ENCODE results near the gene ATP5MG. TPM values are rescaled to one million over a fixed set of nuclear protein-coding genes. Genes with fewer than 3 reads are reported as not detected.

Gene ATP5MG
- 33.2 and 36.5 TPM in 2 replicates for total RNA-seq (2012; rRNA removed)

GRCh38 chr11:118401151-118401879 lies at the start of gene ATP5MG:
Gene ATP5MG (plus strand): TSS chr11:118401606. CDS start chr11:118401666, 60 bp downstream.
- peak within 1 kb of the TSS; percentile 92 for H3K4me3 ChIP-seq (ENCODE audit: low read length)
- no peaks in the 10 kb centered on the region for H3K27me3 ChIP-seq (ENCODE audit: control insufficient read depth, insufficient read depth, low read length)
- H3K4me2 ChIP-seq (ENCODE audit: low read length), result peak within 1 kb of the TSS; percentile 85
- H3K9ac ChIP-seq (ENCODE audit: low read depth, low read length), result peak within 1 kb of the TSS; percentile 89
- H3K36me3 ChIP-seq (ENCODE audit: insufficient read depth, low read length), result peaks cover 17% of the 10 kb centered on the region
- no peaks in the 10 kb centered on the region for H3K9me3 ChIP-seq (replicated peaks; ENCODE audit: low read length)
- H3K4me1 ChIP-seq (ENCODE audit: control insufficient read depth, insufficient read depth, low read length), result peaks cover 18% of the 10 kb centered on the region

- H3K4me3 ChIP-seq (ENCODE audit: low read length), result no peak overlapping the region
- no peak overlapping the region for H3K4me2 ChIP-seq (ENCODE audit: low read length)
- H3K36me3 ChIP-seq (ENCODE audit: insufficient read depth, low read length), result no peaks in the 10 kb centered on the region
- peaks cover 27% of the 10 kb centered on the region for H3K27me3 ChIP-seq (ENCODE audit: control insufficient read depth, insufficient read depth, low read length)
- no peaks in the 10 kb centered on the region for H3K9me3 ChIP-seq (replicated peaks; ENCODE audit: low read length)
- H3K4me1 ChIP-seq (ENCODE audit: control insufficient read depth, insufficient read depth, low read length), result no peaks in the 10 kb centered on the region
- no peak overlapping the region for H3K9ac ChIP-seq (ENCODE audit: low read depth, low read length)
Measured at GRCh38 chr11:118353084-118353710, 48.2 kb upstream of the ATP5MG start.

GRCh38 chr11:118358071-118358470 lies 43.3 kb upstream of the ATP5MG start:
- no peak overlapping the region for H3K9ac ChIP-seq (ENCODE audit: low read depth, low read length)
- H3K9me3 ChIP-seq (replicated peaks; ENCODE audit: low read length), result no peaks in the 10 kb centered on the region
- no peak overlapping the region for H3K4me3 ChIP-seq (ENCODE audit: low read length)
- peaks cover 8% of the 10 kb centered on the region for H3K4me1 ChIP-seq (ENCODE audit: control insufficient read depth, insufficient read depth, low read length)
- H3K27me3 ChIP-seq (ENCODE audit: control insufficient read depth, insufficient read depth, low read length), result no peaks in the 10 kb centered on the region
- H3K4me2 ChIP-seq (ENCODE audit: low read length), result no peak overlapping the region
- H3K36me3 ChIP-seq (ENCODE audit: insufficient read depth, low read length), result no peaks in the 10 kb centered on the region

DNA sequence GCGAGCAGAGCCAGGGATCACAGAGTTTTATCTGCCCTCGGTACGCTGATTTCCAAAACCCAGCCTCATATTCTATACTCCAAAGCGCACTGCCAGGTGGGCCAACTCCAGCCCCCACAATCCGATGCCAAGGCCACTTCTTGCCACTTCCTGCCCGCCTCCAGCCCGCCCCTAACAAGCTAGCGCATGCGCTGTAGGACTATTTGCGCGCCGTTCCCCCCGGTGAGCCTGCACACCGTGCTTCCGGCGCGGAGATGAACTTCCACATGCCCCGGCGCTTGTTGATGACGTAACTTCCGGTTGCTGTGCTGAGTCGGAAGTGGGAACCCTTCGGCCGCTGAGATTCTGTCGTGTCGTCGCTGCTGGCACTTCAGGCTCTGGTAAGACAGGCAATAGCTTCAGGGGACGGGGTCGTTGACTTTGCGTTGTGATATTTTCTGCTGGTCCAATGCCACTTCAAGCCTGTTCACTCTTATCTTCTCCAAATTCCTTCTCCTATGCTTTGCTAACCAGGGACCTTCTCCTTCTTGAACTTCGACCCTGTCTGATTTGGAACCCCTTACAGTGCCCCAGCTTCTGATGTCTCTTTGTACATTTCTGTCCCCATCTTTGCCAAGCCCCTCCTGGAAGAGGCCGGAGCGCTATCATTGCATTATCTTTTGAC lies 42.0 kb upstream of the ATP5MG start, which contains the start of gene UBE4A:
Gene UBE4A (plus strand): TSS at position 306 of the 664 bp plus-strand sequence. CDS start 5,481 bp downstream, outside the sequence.
- H3K4me2 ChIP-seq (ENCODE audit: low read length), result peak within 1 kb of the TSS; percentile 89
- H3K4me3 ChIP-seq (ENCODE audit: low read length), result peak within 1 kb of the TSS; percentile 93
- no peaks in the 10 kb centered on the region for H3K9me3 ChIP-seq (replicated peaks; ENCODE audit: low read length)
- peak within 1 kb of the TSS; percentile 88 for H3K9ac ChIP-seq (ENCODE audit: low read depth, low read length)
- H3K4me1 ChIP-seq (ENCODE audit: control insufficient read depth, insufficient read depth, low read length), result peaks cover 8% of the 10 kb centered on the region
- no peaks in the 10 kb centered on the region for H3K27me3 ChIP-seq (ENCODE audit: control insufficient read depth, insufficient read depth, low read length)
- peaks cover 1% of the 10 kb centered on the region for H3K36me3 ChIP-seq (ENCODE audit: insufficient read depth, low read length)

DNA sequence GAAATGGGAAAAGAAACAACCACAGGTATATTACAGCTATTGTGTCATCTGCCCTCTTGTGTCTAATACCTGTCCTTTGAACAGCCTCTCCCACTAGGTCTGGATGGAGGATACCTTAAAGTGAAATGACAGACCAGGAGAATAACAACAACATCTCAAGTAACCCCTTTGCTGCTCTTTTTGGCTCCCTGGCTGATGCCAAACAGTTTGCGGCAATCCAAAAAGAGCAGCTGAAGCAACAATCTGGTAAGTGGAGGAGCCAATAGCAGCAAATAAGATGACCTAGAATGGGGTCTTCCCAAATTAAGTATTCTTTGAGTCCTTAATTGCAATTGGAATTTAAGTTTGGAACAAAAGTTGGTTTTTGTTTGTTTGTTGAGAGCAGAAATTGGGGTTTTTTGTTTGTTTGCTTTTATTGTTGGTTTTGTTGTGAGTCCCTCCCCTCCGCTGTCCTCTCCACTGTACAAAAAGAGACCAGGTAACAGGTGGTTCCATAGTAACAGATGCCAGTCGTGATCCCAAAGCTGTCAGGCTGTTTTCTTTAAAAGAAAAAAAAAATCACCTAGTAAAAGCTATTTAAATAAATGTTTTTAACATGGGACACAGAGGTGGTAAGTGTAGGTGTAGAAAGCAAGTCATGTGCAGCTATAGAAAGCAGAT lies 36.3 kb upstream of the ATP5MG start:
- Histone ChIP-seq H3K4me3 (ENCODE audit: low read length) (no peak overlapping the region), H3K9me3 (replicated peaks; ENCODE audit: low read length) (no peaks in the 10 kb centered on the region), H3K4me1 (ENCODE audit: control insufficient read depth, insufficient read depth, low read length) (peaks cover 7% of the 10 kb centered on the region), H3K4me2 (ENCODE audit: low read length) (no peak overlapping the region), H3K9ac (ENCODE audit: low read depth, low read length) (no peak overlapping the region), H3K27me3 (ENCODE audit: control insufficient read depth, insufficient read depth, low read length) (no peaks in the 10 kb centered on the region), H3K36me3 (ENCODE audit: insufficient read depth, low read length) (peaks cover 40% of the 10 kb centered on the region)

DNA sequence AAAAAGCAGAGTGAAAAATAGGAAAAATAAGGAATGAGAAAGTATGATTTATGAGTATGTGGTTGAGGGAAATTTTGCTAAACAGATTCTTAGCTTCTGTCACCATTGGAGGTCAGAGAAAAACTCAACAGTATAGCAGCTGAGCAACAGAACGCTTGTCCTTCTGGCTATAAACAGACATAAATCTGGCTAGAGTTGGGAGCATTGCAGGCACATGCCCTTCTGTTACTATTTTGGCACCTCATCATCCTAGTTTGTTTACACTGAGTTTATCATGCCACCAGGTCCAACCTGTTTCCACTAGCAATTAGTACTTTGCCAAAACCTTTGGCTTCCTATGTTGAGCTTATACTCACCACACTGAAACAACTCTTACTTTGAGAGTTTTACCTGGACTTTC lies 35.1 kb upstream of the ATP5MG start:
- H3K36me3 ChIP-seq (ENCODE audit: insufficient read depth, low read length), result peaks cover 52% of the 10 kb centered on the region

DNA sequence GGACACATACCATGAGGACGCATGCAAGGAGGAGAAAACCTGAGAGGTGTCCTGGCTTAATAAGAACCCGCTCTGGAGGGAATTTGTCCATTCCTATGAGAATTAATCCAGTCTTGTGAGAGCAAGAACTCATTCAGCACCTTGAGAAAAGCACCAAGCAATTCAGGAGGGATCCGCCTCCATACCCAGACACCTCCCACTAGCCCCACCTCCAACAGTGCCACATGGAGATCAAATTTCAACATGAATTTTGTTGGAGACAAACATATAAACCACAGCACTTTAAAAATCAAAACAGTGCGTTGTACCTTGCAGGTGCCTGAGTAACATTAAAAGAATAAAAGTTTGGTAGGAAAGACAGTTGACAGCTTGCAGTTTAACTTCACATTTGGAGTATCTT lies 30.6 kb upstream of the ATP5MG start:
- no peak overlapping the region for H3K4me2 ChIP-seq (ENCODE audit: low read length)

More for the DNA sequence above, 35.1 kb upstream of the ATP5MG start:
- no peak overlapping the region for H3K9ac ChIP-seq (ENCODE audit: low read depth, low read length)
- H3K9me3 ChIP-seq (replicated peaks; ENCODE audit: low read length), result no peaks in the 10 kb centered on the region
- H3K4me1 ChIP-seq (ENCODE audit: control insufficient read depth, insufficient read depth, low read length), result no peaks in the 10 kb centered on the region
- H3K4me3 ChIP-seq (ENCODE audit: low read length), result no peak overlapping the region
- H3K27me3 ChIP-seq (ENCODE audit: control insufficient read depth, insufficient read depth, low read length), result no peaks in the 10 kb centered on the region
- no peak overlapping the region for H3K4me2 ChIP-seq (ENCODE audit: low read length)

GRCh38 chr11:118373263-118373662 lies 28.1 kb upstream of the ATP5MG start:
- Histone ChIP-seq H3K9ac (ENCODE audit: low read depth, low read length) (no peak overlapping the region), H3K4me3 (ENCODE audit: low read length) (no peak overlapping the region), H3K36me3 (ENCODE audit: insufficient read depth, low read length) (peaks cover 86% of the 10 kb centered on the region), H3K4me1 (ENCODE audit: control insufficient read depth, insufficient read depth, low read length) (no peaks in the 10 kb centered on the region), H3K4me2 (ENCODE audit: low read length) (no peak overlapping the region), H3K27me3 (ENCODE audit: control insufficient read depth, insufficient read depth, low read length) (no peaks in the 10 kb centered on the region), H3K9me3 (replicated peaks; ENCODE audit: low read length) (no peaks in the 10 kb centered on the region)

More for the DNA sequence above, 30.6 kb upstream of the ATP5MG start:
- Histone ChIP-seq H3K4me3 (ENCODE audit: low read length) (no peak overlapping the region), H3K9ac (ENCODE audit: low read depth, low read length) (no peak overlapping the region), H3K9me3 (replicated peaks; ENCODE audit: low read length) (no peaks in the 10 kb centered on the region), H3K36me3 (ENCODE audit: insufficient read depth, low read length) (peaks cover 78% of the 10 kb centered on the region), H3K27me3 (ENCODE audit: control insufficient read depth, insufficient read depth, low read length) (no peaks in the 10 kb centered on the region), H3K4me1 (ENCODE audit: control insufficient read depth, insufficient read depth, low read length) (no peaks in the 10 kb centered on the region)

DNA sequence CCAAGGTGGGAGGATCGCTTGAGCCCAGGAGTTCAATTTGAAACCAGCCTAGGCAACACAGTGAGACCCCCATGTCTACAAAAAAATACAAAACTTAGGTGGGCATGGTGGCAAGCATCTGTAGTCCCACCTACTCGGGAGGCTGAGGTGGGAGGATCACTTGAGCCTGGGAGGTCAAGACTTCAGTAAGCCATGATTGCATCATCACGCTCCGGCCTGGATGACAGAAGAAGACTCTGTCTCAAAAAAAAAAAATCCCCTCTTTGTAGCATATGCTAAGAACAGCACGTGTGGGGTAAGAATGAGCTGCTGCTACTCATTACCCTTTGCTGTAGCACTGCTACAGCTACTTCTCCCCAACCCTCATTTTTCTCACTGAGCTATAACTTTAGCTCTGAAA lies 27.5 kb upstream of the ATP5MG start:
- Histone ChIP-seq H3K9me3 (replicated peaks; ENCODE audit: low read length) (no peaks in the 10 kb centered on the region), H3K9ac (ENCODE audit: low read depth, low read length) (no peak overlapping the region), H3K27me3 (ENCODE audit: control insufficient read depth, insufficient read depth, low read length) (no peaks in the 10 kb centered on the region), H3K4me3 (ENCODE audit: low read length) (no peak overlapping the region), H3K4me2 (ENCODE audit: low read length) (no peak overlapping the region), H3K36me3 (ENCODE audit: insufficient read depth, low read length) (peaks cover 87% of the 10 kb centered on the region), H3K4me1 (ENCODE audit: control insufficient read depth, insufficient read depth, low read length) (no peaks in the 10 kb centered on the region)

DNA sequence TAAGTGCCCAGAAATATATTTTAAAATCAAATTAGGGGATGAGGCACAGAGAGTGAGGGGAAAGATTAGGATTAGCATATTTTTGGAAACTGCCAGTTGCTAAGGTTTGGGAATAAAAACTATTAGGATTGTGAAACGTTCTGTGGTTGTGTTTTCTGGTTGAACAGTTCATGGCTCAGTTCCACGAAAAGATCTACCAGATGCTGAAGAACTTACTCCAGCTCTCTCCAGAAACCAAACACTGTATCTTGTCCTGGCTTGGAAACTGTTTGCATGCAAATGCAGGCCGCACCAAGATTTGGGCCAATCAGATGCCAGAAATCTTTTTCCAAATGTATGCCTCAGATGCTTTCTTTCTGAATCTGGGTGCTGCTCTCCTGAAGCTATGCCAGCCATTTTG lies 26.7 kb upstream of the ATP5MG start:
- peaks cover 87% of the 10 kb centered on the region for H3K36me3 ChIP-seq (ENCODE audit: insufficient read depth, low read length)
- no peak overlapping the region for H3K9ac ChIP-seq (ENCODE audit: low read depth, low read length)
- H3K27me3 ChIP-seq (ENCODE audit: control insufficient read depth, insufficient read depth, low read length), result no peaks in the 10 kb centered on the region
- no peak overlapping the region for H3K4me2 ChIP-seq (ENCODE audit: low read length)
- H3K4me3 ChIP-seq (ENCODE audit: low read length), result no peak overlapping the region
- H3K9me3 ChIP-seq (replicated peaks; ENCODE audit: low read length), result no peaks in the 10 kb centered on the region
- H3K4me1 ChIP-seq (ENCODE audit: control insufficient read depth, insufficient read depth, low read length), result no peaks in the 10 kb centered on the region

DNA sequence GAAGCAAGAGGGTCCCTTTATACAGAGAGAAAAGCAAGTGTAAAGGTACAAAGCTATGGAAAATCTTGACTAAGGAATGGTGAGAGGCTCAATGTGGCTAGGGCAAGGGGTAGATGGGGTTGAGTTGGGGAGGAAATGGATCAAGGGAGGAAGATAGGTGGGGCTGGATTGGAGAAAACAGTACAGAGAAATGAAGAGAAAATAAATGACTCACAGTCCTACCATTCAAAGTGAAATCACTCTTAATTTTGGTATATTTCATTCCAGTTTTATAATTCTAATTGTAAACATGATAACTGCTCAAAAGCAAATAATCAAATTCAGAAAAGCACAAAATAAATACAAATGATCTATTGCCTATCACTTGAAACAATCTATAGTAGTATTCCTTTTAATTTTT lies 25.4 kb upstream of the ATP5MG start:
- Histone ChIP-seq H3K9me3 (replicated peaks; ENCODE audit: low read length) (no peaks in the 10 kb centered on the region), H3K4me2 (ENCODE audit: low read length) (no peak overlapping the region), H3K9ac (ENCODE audit: low read depth, low read length) (no peak overlapping the region), H3K36me3 (ENCODE audit: insufficient read depth, low read length) (peaks cover 82% of the 10 kb centered on the region), H3K4me3 (ENCODE audit: low read length) (no peak overlapping the region), H3K27me3 (ENCODE audit: control insufficient read depth, insufficient read depth, low read length) (no peaks in the 10 kb centered on the region), H3K4me1 (ENCODE audit: control insufficient read depth, insufficient read depth, low read length) (no peaks in the 10 kb centered on the region)

Measured in skeletal muscle satellite cell (primary cell).